CD4-positive, alpha-beta T cell (primary cell): ENCODE measurements around the gene PPM1H. TPM values are rescaled to one million over a fixed set of nuclear protein-coding genes. Genes with fewer than 3 reads are reported as not detected.
A peak's percentile ranks its signal among the peaks of the same experiment; 100 is the strongest.

Experiments used
- ATAC-seq: fragments of 200-7000 bp; cut with Tn5 transposase; one replicate; pipeline ENCODE4 v1.10.0; 2022; ENCODE audit warnings: mild to moderate bottlenecking; ENCODE audit not compliant: poor library complexity
- CTCF ChIA-PET: fragments of 350-600 bp; sonication (Branson Sonifier 250); formaldehyde crosslinking; loops from one replicate; lab custom pipeline; 2021; ENCODE audit warnings: antibody characterized with exemption, inconsistent platforms; lab: Charles Lee
- POLR2A ChIA-PET: fragments of 350-600 bp; sonication (Branson Sonifier 250); formaldehyde crosslinking; loops from one replicate; lab custom pipeline; 2021; ENCODE audit warnings: antibody characterized with exemption, inconsistent platforms; lab: Charles Lee
- DNase-seq, 14 experiments: peaks; one replicate each; pipeline ENCODE4 v3.0.0-alpha.2; 2013 to 2020; ENCODE audit warnings: mixed read lengths in 2 of 14
- H3K27ac ChIP-seq, 2 donors: one replicate each; pipeline versions ENCODE4 v1.5.1 to v1.7.0; 2013; ENCODE audit warnings: low read length in 2 of 2, low read depth in 1 of 2, mild to moderate bottlenecking in 1 of 2
- H3K27me3 ChIP-seq, 2 experiments: 1 replicate in 1 of 2; 2 replicates in 1 of 2; pipeline versions ENCODE4 v1.6.1 to v1.7.0; 2013; ENCODE audit warnings: low read length in 2 of 2, control low read depth in 1 of 2, mild to moderate bottlenecking in 1 of 2, moderate library complexity in 1 of 2; ENCODE audit not compliant: insufficient read depth in 2 of 2, control insufficient read depth in 1 of 2
- H3K36me3 ChIP-seq: one replicate; pipeline ENCODE4 v1.6.1; 2013; ENCODE audit warnings: low read length, control low read depth; ENCODE audit not compliant: insufficient read depth
- H3K4me1 ChIP-seq: one replicate; pipeline ENCODE4 v1.6.1; 2013; ENCODE audit warnings: low read length, control low read depth; ENCODE audit not compliant: insufficient read depth
- H3K4me3 ChIP-seq: one replicate; pipeline ENCODE4 v1.5.1; 2013; ENCODE audit warnings: mild to moderate bottlenecking, low read length, moderate library complexity
- H3K9me3 ChIP-seq, 2 experiments: 1 replicate in 1 of 2; 2 replicates in 1 of 2; pipeline versions ENCODE4 v1.6.1 to v1.7.0; 2013; ENCODE audit warnings: low read length in 2 of 2, mild to moderate bottlenecking in 2 of 2, control low read depth in 1 of 2, moderate library complexity in 1 of 2; ENCODE audit not compliant: control insufficient read depth in 1 of 2, insufficient read depth in 1 of 2
- H3K27ac Mint-ChIP-seq: one replicate; pipeline ENCODE4 v1.8.0; 2020; ENCODE audit warnings: mixed read lengths
- H3K27me3 Mint-ChIP-seq: one replicate; pipeline ENCODE4 v1.8.0; 2021; ENCODE audit warnings: mixed read lengths
- H3K36me3 Mint-ChIP-seq: one replicate; pipeline ENCODE4 v1.8.0; 2021; ENCODE audit warnings: low read depth, mixed read lengths
- H3K4me1 Mint-ChIP-seq: one replicate; pipeline ENCODE4 v1.8.0; 2021; ENCODE audit warnings: low read depth, mixed read lengths
- H3K4me3 Mint-ChIP-seq: one replicate; pipeline ENCODE4 v1.8.0; 2020; ENCODE audit warnings: mild to moderate bottlenecking, mixed read lengths
- H3K9me3 Mint-ChIP-seq: one replicate; pipeline ENCODE4 v1.8.0; 2020; ENCODE audit warnings: mixed read lengths
- CTCF ChIP-seq: fragments of 200-600 bp; IDR thresholded peaks from one replicate; pipeline ENCODE4 v1.8.0; 2022; ENCODE audit warnings: antibody characterized with exemption, mild to moderate bottlenecking
- intact Hi-C, 2 experiments: fragments of 100-400 bp; cut with DNase I in 1 of 2; cut with micrococcal nuclease in 1 of 2; formaldehyde crosslinking; loops; one replicate each; pipeline versions ENCODE4 v1.15.1 to v1.9.0; 2023 to 2025; cut with DNase I, micrococcal nuclease
- polyA plus RNA-seq, 2 donors: library from polyadenylated mRNA; unstranded; fragments of 120-200 nt; gene quantifications; one replicate each; pipeline ENCODE4 v1.2.1, GENCODE V29; 2013
- total RNA-seq, 174 experiments: library from RNA in 2 of 174; stranded (reverse) in 2 of 174; gene quantifications; one replicate each; pipeline ENCODE4 v1.2.3 and lab custom pipeline; 2021 to 2026

PPM1H gene
- total RNA-seq: not detected
- polyA plus RNA-seq (2013, experiment 1 of 2): 0.27 TPM
- polyA plus RNA-seq (2013, experiment 2 of 2): 0.27 TPM
- 0 to 5.7 (median 0.47) reads per million in 172 experiments for total RNA-seq (lab: John Stamatoyannopoulos, UW)

GRCh38 chr12:62934799-62935674 lies at the start of gene PPM1H:
TSS of gene PPM1H (minus strand) at chr12:62935150. CDS start at chr12:62934736, 414 bp downstream.
- peaks cover 0 to 8% of the 10 kb centered on the region in 2 experiments for H3K9me3 ChIP-seq
- peak within 1 kb of the TSS; percentile 49 for H3K4me3 ChIP-seq
- H3K27me3 ChIP-seq: peaks cover 22 to 51% of the 10 kb centered on the region in 2 experiments
- TF ChIP-seq CTCF: no peak
- no peak within 1 kb of the TSS for H3K27ac ChIP-seq
- H3K36me3 ChIP-seq: no peaks in the 10 kb centered on the region
- H3K4me3 Mint-ChIP-seq: peak within 1 kb of the TSS; percentile 86
- no peak within 1 kb of the TSS for H3K27ac Mint-ChIP-seq
- ATAC-seq (peak; percentile 49), DNase-seq (peak in 6 of 14 experiments; percentile 2 to 50 (median 12))
- H3K9me3 Mint-ChIP-seq: no peaks in the 10 kb centered on the region
- H3K4me1 Mint-ChIP-seq: peaks cover 14% of the 10 kb centered on the region
- CTCF ChIA-PET: no interaction called here
- H3K27me3 Mint-ChIP-seq: peaks cover 60% of the 10 kb centered on the region
- H3K36me3 Mint-ChIP-seq: no peaks in the 10 kb centered on the region
- POLR2A ChIA-PET: no interaction called here
- peaks cover 13% of the 10 kb centered on the region for H3K4me1 ChIP-seq
- intact Hi-C loops: no loop called here

GRCh38 chr12:62983594-62983993 lies 48.6 kb upstream of the PPM1H start:
- no peak for TF ChIP-seq CTCF
- H3K4me1 ChIP-seq: no peaks in the 10 kb centered on the region
- H3K27ac ChIP-seq: no peak overlapping the region
- H3K27me3 ChIP-seq: no peaks in the 10 kb centered on the region
- intact Hi-C loops: no loop called here
- no peak overlapping the region for H3K4me3 ChIP-seq
- ATAC-seq: no peak
- Mint-ChIP-seq H3K9me3 (no peaks in the 10 kb centered on the region), H3K27ac (no peak overlapping the region), H3K4me1 (no peaks in the 10 kb centered on the region), H3K4me3 (no peak overlapping the region), H3K36me3 (no peaks in the 10 kb centered on the region), H3K27me3 (no peaks in the 10 kb centered on the region)
- H3K9me3 ChIP-seq: no peaks in the 10 kb centered on the region
- DNase-seq: no peak
- no peaks in the 10 kb centered on the region for H3K36me3 ChIP-seq
- ChIA-PET POLR2A (no interaction called here), CTCF (no interaction called here)

GRCh38 chr12:62978768-62979167 lies 43.8 kb upstream of the PPM1H start:
- H3K9me3 ChIP-seq: no peaks in the 10 kb centered on the region
- H3K4me3 ChIP-seq: no peak overlapping the region
- Mint-ChIP-seq H3K27ac (no peak overlapping the region), H3K27me3 (no peaks in the 10 kb centered on the region), H3K9me3 (no peaks in the 10 kb centered on the region), H3K4me1 (no peaks in the 10 kb centered on the region), H3K4me3 (no peak overlapping the region), H3K36me3 (no peaks in the 10 kb centered on the region)
- no peaks in the 10 kb centered on the region for H3K36me3 ChIP-seq
- CTCF ChIA-PET: no interaction called here
- intact Hi-C loops: no loop called here
- no peaks in the 10 kb centered on the region for H3K27me3 ChIP-seq
- ATAC-seq (no peak), DNase-seq (no peak)
- H3K4me1 ChIP-seq: no peaks in the 10 kb centered on the region
- no peak for TF ChIP-seq CTCF
- no peak overlapping the region for H3K27ac ChIP-seq
- POLR2A ChIA-PET: no interaction called here
